Lung (tissue), 12 donors: ENCODE measurements around the gene RBM33. TPM values are rescaled to one million over a fixed set of nuclear protein-coding genes. Genes with fewer than 3 reads are reported as not detected.
A peak's percentile ranks its signal among the peaks of the same experiment; 100 is the strongest.

ENCODE experiments used
- ATAC-seq: fragments of 200-7000 bp; cut with Tn5 transposase; one replicate; pipeline ENCODE4 v1.9.1; 2020; ENCODE audit warnings: moderate number of reproducible peaks; ENCODE audit not compliant: insufficient read depth, low FRiP score
- DNase-seq, 3 donors: peaks; one replicate each; pipeline ENCODE4 v3.0.0-alpha.2; 2013 to 2017
- H3K27ac ChIP-seq, 2 donors: one replicate each; pipeline ENCODE4 v1.5.1; 2013; ENCODE audit warnings: mild to moderate bottlenecking in 2 of 2, moderate library complexity in 2 of 2, control low read depth in 1 of 2, inconsistent platforms in 1 of 2, low read depth in 1 of 2, low read length in 1 of 2
- H3K27me3 ChIP-seq, 3 donors: one replicate each; pipeline ENCODE4 v1.5.1; 2013; ENCODE audit warnings: low read length in 2 of 3; ENCODE audit not compliant: control insufficient read depth in 3 of 3, insufficient read depth in 3 of 3
- H3K36me3 ChIP-seq, 4 donors: one replicate each; pipeline ENCODE4 v1.5.1; 2013; ENCODE audit warnings: low read length in 4 of 4, mild to moderate bottlenecking in 1 of 4, moderate library complexity in 1 of 4; ENCODE audit not compliant: control insufficient read depth in 4 of 4, insufficient read depth in 4 of 4
- H3K4me1 ChIP-seq, 5 donors: one replicate each; pipeline ENCODE4 v1.5.1; 2013; ENCODE audit warnings: low read length in 5 of 5, mild to moderate bottlenecking in 2 of 5, moderate library complexity in 1 of 5; ENCODE audit not compliant: control insufficient read depth in 5 of 5, insufficient read depth in 5 of 5
- H3K4me3 ChIP-seq: one replicate; pipeline ENCODE4 v1.5.1; 2013; ENCODE audit warnings: mild to moderate bottlenecking, control low read depth, moderate library complexity
- H3K9ac ChIP-seq, 2 donors: one replicate each; pipeline ENCODE4 v1.5.1; 2013; ENCODE audit warnings: low read length in 2 of 2, control low read depth in 1 of 2; ENCODE audit not compliant: insufficient read depth in 1 of 2
- H3K9me3 ChIP-seq, 4 donors: one replicate each; pipeline ENCODE4 v1.5.1; 2013; ENCODE audit warnings: low read length in 3 of 4, mild to moderate bottlenecking in 1 of 4, moderate library complexity in 1 of 4; ENCODE audit not compliant: control insufficient read depth in 4 of 4, insufficient read depth in 3 of 4
- CTCF ChIP-seq: IDR thresholded peaks from 2 replicates; pipeline ENCODE4 v1.5.1; 2012; ENCODE audit warnings: mild to moderate bottlenecking; ENCODE audit errors: control extremely low read depth, extremely low read depth
- WGBS, 2 donors: extraction: QIAGEN DNeasy Blood & Tissue Kit; methylation state at CpG; one replicate each; pipeline ENCODE4 v1.1.7; 2013; 5-methylcytosine and 5-hydroxymethylcytosine counted together
- polyA plus RNA-seq, 2 donors: library from polyadenylated mRNA; stranded (reverse); fragments of 200-250 nt; gene quantifications; one replicate each; pipeline ENCODE4 v1.2.1, GENCODE V29; 2013
- total RNA-seq, 2 donors: library from RNA; depleted of rRNA in 1 of 2; stranded (reverse); fragments of >200 nt in 1 of 2; gene quantifications; one replicate each; pipeline ENCODE4 v1.2.1, GENCODE V29; 2014 to 2021
- donor health status: control.
- donor health status: control.
- donor health status: Bipolar disorder and iron deficiency.
- donor health status: healthy.
- donor health status: DM: yes; HTN: yes; CAD: no.

RBM33 gene
- total and polyA plus RNA-seq, 4 donors = 15.3 to 99.6 (median 43.2) TPM

GRCh38 chr7:155798673-155799439 lies 154.4 kb downstream of the RBM33 start:
- ATAC-seq (no peak), DNase-seq (peak in 1 of 3 donors; percentile 15)
- no peak overlapping the region for H3K4me3 ChIP-seq
- no peak overlapping the region for H3K27ac ChIP-seq
- peaks cover 0 to 4% (median 0%) of the 10 kb centered on the region in 4 donors for H3K9me3 ChIP-seq
- H3K9ac ChIP-seq = no peak overlapping the region
- H3K36me3 ChIP-seq = no peaks in the 10 kb centered on the region
- peaks cover 0 to 24% (median 22%) of the 10 kb centered on the region in 3 donors for H3K27me3 ChIP-seq
- TF ChIP-seq CTCF = no peak
- 31 to 48% methylated on average over 13 of the region's 13 CpGs for WGBS, 2 donors
- peaks cover 0 to 10% (median 4%) of the 10 kb centered on the region in 5 donors for H3K4me1 ChIP-seq

GRCh38 chr7:155799514-155799913 lies 155.1 kb downstream of the RBM33 start:
- H3K9me3 ChIP-seq = peaks cover 0 to 4% (median 0%) of the 10 kb centered on the region in 4 donors
- peaks cover 0 to 29% (median 23%) of the 10 kb centered on the region in 3 donors for H3K27me3 ChIP-seq
- no peaks in the 10 kb centered on the region for H3K36me3 ChIP-seq
- WGBS, 2 donors = 49 to 55% methylated on average over 19 of the region's 19 CpGs
- no peak overlapping the region for H3K4me3 ChIP-seq
- no peak for TF ChIP-seq CTCF
- DNase-seq = peak in 1 of 3 donors; percentile 27
- peaks cover 0 to 13% (median 4%) of the 10 kb centered on the region in 5 donors for H3K4me1 ChIP-seq
- no peak overlapping the region for H3K27ac ChIP-seq
- no peak for ATAC-seq
- H3K9ac ChIP-seq = no peak overlapping the region

DNA sequence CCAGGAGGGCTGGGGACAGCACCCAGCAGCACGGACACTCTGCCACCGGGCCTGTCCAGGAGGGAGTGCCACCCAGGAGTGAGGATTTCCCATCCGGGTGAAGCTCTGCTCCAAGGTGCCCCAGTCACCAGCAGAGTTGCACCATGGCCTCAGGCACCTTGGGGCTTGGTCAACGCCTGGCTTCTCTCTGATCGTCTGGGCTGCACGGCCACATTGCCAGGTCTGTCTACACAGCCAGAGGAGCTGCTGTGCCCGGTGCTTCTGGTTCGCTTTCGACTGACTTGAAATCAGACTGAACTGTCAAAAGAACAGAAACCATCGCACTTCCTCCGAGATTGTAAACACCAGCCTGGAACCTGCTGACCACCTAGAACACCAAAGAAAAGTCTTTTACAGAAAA lies 155.8 kb downstream of the RBM33 start:
- TF ChIP-seq CTCF = no peak
- DNase-seq = no peak
- Histone ChIP-seq H3K4me3 (no peak overlapping the region), H3K27me3 (peaks cover 0 to 31% (median 22%) of the 10 kb centered on the region in 3 donors), H3K36me3 (no peaks in the 10 kb centered on the region), H3K9ac (no peak overlapping the region), H3K9me3 (peaks cover 0 to 4% (median 0%) of the 10 kb centered on the region in 4 donors), H3K27ac (no peak overlapping the region), H3K4me1 (peaks cover 0 to 18% (median 4%) of the 10 kb centered on the region in 5 donors)
- ATAC-seq = no peak
- WGBS, 2 donors = 82 to 86% methylated on average over 11 of the region's 11 CpGs
